WI38 (cell line): ENCODE results near the gene SUGCT.

ENCODE experiments used
- H3K4me3 ChIP-seq: 2 replicates; pipeline ENCODE4 v1.5.1; 2011; ENCODE audit warnings: low read depth, mild to moderate bottlenecking, control low read depth, low read length
- TF ChIP-seq, protein P1 (sequence below): IDR thresholded peaks from 2 replicates; pipeline ENCODE4 v1.5.1; 2012; ENCODE audit warnings: low read depth, mild to moderate bottlenecking, control low read depth, low read length

SUGCT gene

DNA sequence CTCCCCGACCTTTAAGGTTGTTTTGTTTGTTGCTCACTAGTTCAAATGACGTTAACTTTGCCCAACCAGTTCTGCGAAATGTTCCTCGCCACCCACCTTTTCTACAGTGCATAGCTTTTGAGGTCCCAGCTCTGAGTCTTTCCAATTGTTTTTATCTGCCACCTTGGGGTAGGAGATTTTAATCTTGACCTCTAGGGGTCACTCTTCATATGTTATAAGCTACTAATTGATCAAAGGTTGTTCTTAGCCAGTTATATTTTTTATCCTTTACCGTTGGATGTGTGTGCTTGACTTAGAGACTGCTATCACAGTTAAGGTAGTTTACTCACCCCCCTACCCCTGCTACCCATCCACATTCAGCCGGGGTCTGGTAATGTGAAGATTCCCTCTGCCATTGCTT lies 372.4 kb downstream of the SUGCT start:
- TF ChIP-seq, protein P1, sequence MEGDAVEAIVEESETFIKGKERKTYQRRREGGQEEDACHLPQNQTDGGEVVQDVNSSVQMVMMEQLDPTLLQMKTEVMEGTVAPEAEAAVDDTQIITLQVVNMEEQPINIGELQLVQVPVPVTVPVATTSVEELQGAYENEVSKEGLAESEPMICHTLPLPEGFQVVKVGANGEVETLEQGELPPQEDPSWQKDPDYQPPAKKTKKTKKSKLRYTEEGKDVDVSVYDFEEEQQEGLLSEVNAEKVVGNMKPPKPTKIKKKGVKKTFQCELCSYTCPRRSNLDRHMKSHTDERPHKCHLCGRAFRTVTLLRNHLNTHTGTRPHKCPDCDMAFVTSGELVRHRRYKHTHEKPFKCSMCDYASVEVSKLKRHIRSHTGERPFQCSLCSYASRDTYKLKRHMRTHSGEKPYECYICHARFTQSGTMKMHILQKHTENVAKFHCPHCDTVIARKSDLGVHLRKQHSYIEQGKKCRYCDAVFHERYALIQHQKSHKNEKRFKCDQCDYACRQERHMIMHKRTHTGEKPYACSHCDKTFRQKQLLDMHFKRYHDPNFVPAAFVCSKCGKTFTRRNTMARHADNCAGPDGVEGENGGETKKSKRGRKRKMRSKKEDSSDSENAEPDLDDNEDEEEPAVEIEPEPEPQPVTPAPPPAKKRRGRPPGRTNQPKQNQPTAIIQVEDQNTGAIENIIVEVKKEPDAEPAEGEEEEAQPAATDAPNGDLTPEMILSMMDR, result no peak; the same call in 1 of the 2 replicates
- H3K4me3 ChIP-seq, result no peak overlapping the region

GRCh38 chr7:40509287-40509996 lies 374.6 kb downstream of the SUGCT start:
- TF ChIP-seq, protein P1, result no peak
- H3K4me3 ChIP-seq, result no peak overlapping the region

GRCh38 chr7:40516376-40516775 lies 381.6 kb downstream of the SUGCT start:
- TF ChIP-seq, protein P1, result no peak

DNA sequence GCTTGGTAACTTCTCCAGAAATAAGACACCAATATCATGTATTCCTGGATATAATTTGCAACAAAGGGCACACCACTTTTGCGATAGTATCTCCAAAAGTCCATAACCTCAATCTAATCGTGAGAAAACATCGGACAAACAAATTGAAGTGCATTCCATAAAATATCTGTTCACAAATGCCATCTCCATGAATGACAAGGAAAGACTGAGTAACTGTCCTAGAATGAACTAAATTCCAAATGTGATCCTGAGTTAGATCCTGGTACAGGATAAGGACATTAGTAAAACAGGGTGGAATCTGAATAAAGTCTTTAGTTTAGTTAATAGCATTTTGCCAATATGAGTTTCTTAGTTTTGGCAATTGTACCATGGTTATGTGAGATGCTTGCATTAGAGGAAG lies 384.2 kb downstream of the SUGCT start:
- TF ChIP-seq, protein P1, result no peak
- H3K4me3 ChIP-seq, result no peak overlapping the region

More at GRCh38 chr7:40516376-40516775, 381.6 kb downstream of the SUGCT start:
- H3K4me3 ChIP-seq, result no peak overlapping the region

GRCh38 chr7:40520986-40521738 lies 386.4 kb downstream of the SUGCT start:
- TF ChIP-seq, protein P1, result no peak
- H3K4me3 ChIP-seq, result no peak overlapping the region

DNA sequence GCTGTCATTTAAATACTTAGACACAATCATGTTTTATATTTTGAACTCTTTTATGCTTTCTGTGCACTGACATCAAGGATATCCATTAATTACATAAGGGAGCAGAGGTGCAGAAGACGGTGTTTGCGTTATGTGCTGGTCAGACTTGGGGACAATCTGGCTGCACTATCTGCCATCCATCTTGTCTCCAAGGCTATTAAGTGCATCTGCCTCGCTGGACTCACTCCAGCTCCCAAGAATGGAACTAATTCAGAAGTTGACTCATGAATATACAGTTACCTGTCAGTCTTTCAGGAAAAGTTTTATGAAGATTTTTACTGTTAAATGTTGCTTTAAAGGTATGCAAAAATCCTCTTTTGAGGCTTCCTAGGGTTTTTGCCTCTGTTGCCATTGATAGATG lies 391.0 kb downstream of the SUGCT start:
- TF ChIP-seq, protein P1, result no peak
- no peak overlapping the region for H3K4me3 ChIP-seq
